Measurements from ENCODE around the gene ST3GAL5.
"Not testable (repeated sequence)": the region's sequence is repeated elsewhere in the genome, so short reads cannot be mapped to it uniquely, and the experiment has no call there.

ST3GAL5 gene

GRCh38 chr2:85834466-85834865 lies 54.3 kb downstream of the ST3GAL5 start:
- no peak for DNase-seq (ENCODE audit: low read depth, low spot score)

DNA sequence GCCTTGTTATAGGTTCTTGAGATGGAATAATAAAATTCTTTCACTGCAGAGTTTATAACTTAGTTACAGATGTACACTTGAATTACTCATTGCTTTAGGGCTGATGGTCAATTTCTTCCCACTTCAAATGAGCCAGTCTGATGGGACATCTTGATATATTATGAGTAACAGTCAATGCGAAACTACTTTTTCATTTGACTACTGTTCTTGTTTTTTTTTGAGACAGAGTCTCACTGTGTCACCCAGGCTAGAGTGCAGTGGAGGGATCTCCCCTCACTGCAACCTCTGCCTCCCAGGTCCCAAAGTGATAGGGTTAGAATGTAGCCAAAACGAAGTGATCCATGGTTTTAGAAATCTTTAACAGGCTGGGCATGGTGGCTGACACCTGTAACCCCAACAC lies 57.1 kb downstream of the ST3GAL5 start:
- DNase-seq (ENCODE audit: low read depth, low spot score): no peak

DNA sequence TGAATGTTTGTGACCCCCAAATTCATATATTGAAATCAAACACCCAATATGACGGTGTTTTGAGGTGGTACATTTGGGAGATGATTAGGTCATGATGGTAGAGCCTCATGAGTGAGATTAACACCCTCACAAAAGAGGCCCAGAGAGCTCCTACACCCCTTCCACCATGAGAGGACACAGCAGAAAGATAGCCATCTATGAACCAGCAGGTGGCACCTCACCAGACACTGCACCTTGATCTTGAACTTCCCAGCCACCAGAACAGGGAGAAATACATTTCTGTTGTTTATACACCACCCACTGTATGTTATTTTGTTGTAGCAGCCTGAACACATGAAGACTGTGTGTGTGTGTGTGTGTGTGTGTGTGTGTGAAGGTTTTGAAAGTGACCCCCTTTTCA lies 58.1 kb downstream of the ST3GAL5 start:
- no peak for DNase-seq (ENCODE audit: low read depth, low spot score)

DNA sequence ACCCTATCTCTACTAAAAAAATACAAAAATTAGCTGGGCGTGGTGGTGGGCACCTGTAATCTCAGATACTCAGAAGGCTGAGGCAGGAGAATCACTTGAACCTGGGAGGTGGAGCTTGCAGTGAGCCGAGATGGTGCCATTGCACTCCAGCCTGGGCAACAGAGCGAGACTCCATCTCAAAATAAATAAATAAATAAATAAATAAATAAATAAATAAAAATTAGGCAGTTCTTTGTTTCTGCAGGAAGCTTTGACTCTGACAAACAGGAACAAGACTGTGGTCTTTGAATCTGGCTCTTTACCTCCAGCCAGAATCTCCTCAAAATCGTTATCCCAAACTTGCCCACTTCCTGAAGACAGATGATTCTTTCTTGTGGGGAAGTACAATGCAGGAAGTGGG lies 59.4 kb downstream of the ST3GAL5 start:
- not testable (repeated sequence) for DNase-seq (ENCODE audit: low read depth, low spot score)

- DNase-seq (ENCODE audit: low read depth, low spot score): no peak
Measured at GRCh38 chr2:85828725-85829124, 60.1 kb downstream of the ST3GAL5 start.

- peak; percentile 58 for DNase-seq (ENCODE audit: low read depth, low spot score)
Measured at GRCh38 chr2:85827879-85828569, 60.8 kb downstream of the ST3GAL5 start.

- DNase-seq (ENCODE audit: low read depth, low spot score): peak; percentile 89
Measured at GRCh38 chr2:85826990-85827878, 61.6 kb downstream of the ST3GAL5 start.

DNA sequence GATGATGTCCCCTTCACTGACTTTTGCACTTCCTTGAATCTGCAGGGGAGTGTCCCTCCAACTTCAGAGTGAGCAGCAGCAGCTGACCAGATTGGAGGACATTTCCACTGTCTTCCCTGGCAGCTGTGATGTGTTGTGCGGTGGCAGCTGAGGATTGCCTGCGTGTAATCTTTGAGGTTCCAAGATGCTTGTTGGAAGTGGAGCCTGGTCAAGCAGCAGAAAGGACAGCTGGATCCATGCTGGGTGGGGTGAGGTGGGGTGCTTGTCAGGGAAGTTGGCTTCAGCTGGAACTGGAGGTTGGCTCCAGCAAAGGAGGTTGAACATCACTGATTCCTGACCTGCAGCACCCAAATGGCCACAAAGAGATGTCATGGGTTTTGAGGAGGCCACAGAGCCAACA lies 64.8 kb downstream of the ST3GAL5 start:
- no peak for DNase-seq (ENCODE audit: low read depth, low spot score)

- DNase-seq (ENCODE audit: low read depth, low spot score): no peak
Measured at GRCh38 chr2:85822766-85823165, 66.0 kb downstream of the ST3GAL5 start.

DNA sequence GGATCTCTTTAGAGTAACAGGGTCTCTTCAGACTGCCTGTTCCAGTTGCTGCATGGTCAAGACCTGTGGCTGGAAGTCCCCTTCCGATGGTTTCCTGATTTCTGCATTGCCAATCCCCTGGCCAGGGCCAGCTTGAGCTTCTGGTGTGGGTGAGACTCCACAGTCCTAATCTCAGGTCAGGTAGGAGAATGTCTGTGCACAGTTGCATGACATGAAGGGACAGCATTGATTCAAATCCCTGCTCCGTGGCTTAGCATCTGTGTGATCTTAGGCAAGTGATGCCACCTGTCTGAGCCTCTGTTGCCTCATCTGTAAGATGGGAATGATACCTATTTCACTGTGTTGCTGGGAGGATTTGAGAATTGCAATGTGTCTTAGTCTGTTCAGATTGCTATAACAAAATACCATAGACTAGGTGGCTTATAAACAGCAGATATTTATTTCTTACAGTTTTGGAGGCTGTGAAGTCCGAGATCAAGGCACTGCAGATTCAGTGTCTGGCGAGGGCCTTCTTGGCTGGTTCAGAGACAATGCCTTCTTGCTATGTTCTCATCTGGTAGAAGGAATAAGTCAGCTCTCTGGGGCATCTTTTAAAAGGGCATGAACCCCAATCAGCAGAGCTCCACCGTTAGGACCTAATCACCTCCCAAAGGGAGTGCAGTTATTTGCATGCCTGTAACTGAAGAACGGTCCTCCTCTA lies 68.8 kb downstream of the ST3GAL5 start:
- no peak for DNase-seq (ENCODE audit: low read depth, low spot score)

DNA sequence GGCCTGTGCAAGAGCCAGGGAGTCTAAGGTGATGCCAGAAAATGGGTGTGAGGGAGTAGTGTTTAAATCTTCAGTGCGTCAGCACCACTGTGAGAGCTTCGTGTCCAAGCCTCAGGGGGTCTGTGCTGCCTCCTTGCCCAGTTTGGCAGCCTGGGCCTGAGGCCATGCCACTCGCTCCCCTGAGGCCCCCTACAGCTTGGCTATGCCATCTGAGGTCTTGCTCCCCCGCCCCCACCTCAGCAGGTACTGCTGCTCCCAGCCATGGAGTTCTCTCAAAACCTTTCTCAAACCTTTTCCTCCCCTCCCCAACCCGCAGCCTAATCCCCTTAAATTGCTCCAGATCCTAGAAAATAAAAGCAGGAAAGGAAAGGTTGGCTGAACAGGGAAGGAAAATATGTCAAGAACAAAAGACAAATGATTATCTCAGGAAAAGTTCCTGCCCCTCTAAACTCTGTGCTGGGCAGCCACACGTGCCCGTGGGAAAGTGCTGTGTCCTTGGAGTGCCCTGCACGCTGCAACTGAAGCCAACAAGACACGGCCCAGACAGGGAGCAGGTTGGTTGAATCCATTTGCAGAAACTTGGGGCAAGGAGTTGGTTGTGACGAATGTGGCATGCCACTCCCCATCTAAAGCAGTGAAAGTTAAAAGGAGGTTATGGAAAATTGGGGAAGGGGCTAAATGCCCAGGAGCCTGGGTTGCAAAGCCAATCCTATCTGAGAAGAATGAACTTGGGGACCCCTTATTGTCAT lies 73.8 kb downstream of the ST3GAL5 start:
- DNase-seq (ENCODE audit: low read depth, low spot score): no peak

- peak; percentile 90 for DNase-seq (ENCODE audit: low read depth, low spot score)
Measured at GRCh38 chr2:85813982-85814801, 74.6 kb downstream of the ST3GAL5 start.

DNA sequence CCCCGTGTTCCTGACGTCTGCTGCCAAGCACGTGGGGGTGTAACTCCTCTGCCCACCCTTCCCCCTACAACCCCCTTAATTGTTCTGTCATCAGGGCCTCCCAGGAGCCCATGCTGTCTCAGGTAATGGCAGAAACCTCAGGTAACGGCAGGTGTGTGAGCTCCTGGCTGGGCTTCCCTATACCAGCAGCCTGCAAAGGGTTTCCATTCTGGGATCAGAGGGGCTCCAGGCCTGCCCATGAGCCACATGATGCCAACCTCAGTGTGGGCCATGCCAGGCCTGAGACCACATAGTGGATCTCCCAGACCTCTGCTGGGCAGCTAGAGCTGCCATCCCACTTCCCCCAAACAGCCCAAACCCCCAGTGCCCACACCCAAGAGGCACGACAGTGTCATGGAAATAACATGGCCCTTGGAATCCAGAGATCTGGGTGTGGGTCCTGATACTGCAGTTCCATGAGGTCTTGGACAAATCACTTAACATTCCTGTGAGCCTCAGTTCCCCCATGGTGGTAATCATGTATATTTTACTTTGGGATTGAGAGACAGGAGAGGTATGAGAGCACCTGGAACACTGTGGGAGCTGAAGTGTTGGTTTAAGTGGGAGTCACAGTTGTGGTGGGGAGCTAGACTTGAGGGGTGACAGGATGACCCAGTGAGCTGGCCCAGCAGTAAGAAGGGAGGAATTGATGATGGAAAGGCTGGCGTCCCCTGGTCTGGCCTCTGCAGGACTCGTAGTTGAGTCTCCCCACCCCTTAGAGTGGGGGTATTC lies 75.4 kb downstream of the ST3GAL5 start:
- DNase-seq (ENCODE audit: low read depth, low spot score): no peak

DNA sequence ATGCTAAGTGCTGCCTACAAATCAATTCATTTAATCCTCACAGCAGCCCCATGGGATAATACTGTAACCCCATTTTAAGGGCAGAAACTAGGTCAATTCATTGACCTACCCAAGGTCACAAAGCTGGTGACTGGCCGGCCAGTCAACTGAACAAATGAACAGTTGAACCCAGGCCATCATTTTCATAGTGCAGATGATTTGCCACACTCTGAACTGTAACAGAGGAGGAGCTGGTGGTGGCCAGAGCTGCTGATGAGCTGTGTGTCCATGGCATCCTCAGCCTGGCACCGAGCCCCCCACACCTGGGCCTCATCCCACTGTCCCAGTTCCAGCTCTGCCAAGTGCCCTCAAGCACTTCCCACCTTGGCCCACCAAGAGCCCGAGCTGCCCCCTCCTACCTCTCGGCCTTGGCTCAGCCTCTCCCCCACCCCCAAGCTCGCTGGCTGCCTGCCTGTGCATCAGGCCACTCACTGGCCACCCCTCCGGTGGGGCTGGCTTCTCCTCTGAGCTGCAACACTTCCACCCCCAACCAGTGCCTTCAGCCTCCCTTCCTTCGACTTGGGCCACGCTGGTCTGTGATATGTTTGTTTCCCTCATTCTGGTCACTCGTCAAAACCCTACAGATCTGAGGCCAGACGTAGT lies 76.6 kb downstream of the ST3GAL5 start:
- DNase-seq (ENCODE audit: low read depth, low spot score): no peak

GRCh38 chr2:85811180-85812093 lies 77.4 kb downstream of the ST3GAL5 start:
- DNase-seq (ENCODE audit: low read depth, low spot score): no peak

DNA sequence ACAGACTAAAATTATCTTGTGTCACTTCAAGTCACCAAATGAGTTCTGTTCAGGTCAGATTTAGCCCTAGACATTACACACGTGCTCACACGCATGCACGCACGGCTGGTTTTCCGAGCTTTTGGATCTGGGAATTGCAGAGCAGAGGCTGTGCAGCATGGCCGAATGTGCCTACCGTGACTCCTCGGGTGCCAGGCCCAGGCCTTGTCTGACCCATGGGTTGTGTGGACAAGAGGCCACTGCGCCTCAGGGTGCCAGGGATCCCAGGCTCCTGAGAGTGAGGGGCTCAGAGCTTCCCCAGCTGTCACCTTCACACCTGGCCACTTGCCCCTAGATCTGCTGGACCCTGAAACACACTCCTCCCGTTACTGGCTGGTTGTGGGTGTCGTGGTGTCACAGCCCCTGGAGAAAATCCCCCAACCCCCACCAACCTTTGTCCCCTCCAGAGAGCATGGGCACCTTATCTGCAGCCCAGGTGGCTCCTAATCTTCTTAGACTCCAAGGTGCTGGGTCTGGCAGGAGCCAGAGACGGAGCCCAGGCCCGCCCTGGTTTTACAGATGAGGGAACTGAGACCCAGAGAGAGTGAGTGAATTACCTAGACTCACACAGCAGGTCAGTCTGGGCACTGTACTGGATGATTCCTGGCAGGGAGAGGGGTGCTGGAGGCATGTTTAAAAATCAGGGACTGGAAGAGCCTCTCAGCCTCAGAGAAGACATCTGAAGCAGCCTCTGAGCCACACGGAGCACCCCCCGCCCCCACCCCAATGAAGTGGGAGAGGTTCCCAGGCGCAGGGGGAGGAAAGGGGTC lies 78.2 kb downstream of the ST3GAL5 start:
- DNase-seq (ENCODE audit: low read depth, low spot score): no peak

DNA sequence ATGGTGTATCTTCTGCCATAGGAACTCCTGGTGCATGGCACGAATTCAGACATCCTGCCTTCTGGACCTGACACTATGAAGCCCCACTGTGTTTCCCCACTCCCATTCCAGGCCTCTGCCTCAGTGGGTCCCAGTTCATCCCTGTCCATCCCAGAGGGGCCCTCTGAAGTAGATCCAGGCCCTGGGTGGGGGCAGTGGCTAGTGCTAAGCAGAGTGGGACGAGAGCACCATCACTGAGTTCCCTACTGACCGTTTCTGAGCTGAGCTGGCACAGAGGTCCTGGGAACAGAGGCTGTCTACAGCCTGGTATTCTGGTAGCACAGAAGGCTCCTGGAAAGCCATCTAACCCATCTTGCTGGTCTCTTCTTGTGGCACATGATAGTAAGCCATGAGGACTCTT lies 81.0 kb downstream of the ST3GAL5 start:
- DNase-seq (ENCODE audit: low read depth, low spot score): no peak

Data from ELF-1 (cell line).